SKM-1 (cell line): ENCODE data around the gene H1-8.
"Not testable (repeated sequence)": the region's sequence is repeated elsewhere in the genome, so short reads cannot be mapped to it uniquely, and the experiment has no call there.

Source experiments
- DNase-seq: peaks from one replicate; lab custom pipeline; 2025; ENCODE audit not compliant: unreplicated experiment; lab: John Stamatoyannopoulos, UW

H1-8 gene

GRCh38 chr3:129514563-129514962, 28.4 kb upstream of the H1-8 start:
- DNase-seq: no peak

GRCh38 chr3:129515108-129515820, 27.7 kb upstream of the H1-8 start:
- not testable (repeated sequence) for DNase-seq

- DNase-seq: not testable (repeated sequence)
These were observed 27.0 kb upstream of the H1-8 start for GRCh38 chr3:129515821-129516432.

- DNase-seq: no peak
These were observed 25.5 kb upstream of the H1-8 start for GRCh38 chr3:129517516-129517915.

GRCh38 chr3:129518038-129518561, 24.9 kb upstream of the H1-8 start:
- DNase-seq: no peak

GRCh38 chr3:129518581-129518980, 24.4 kb upstream of the H1-8 start:
- DNase-seq: no peak

- no peak for DNase-seq
These were observed 23.5 kb upstream of the H1-8 start for GRCh38 chr3:129519449-129519848.

- DNase-seq: no peak
These were observed 22.9 kb upstream of the H1-8 start for GRCh38 chr3:129519896-129520715.

GRCh38 chr3:129520960-129521359, 22.0 kb upstream of the H1-8 start:
- DNase-seq: no peak

- no peak for DNase-seq
These were observed 21.4 kb upstream of the H1-8 start for GRCh38 chr3:129521611-129522010.

GRCh38 chr3:129522953-129523352, 20.0 kb upstream of the H1-8 start:
- no peak for DNase-seq

GRCh38 chr3:129524081-129524480, 18.9 kb upstream of the H1-8 start:
- no peak for DNase-seq

GRCh38 chr3:129525341-129525968, 17.5 kb upstream of the H1-8 start:
- DNase-seq: no peak

- DNase-seq: peak; percentile 91
These were observed 16.7 kb upstream of the H1-8 start for GRCh38 chr3:129526121-129526900.

- DNase-seq: no peak
These were observed 15.7 kb upstream of the H1-8 start for GRCh38 chr3:129527262-129527661.

- no peak for DNase-seq
These were observed 14.3 kb upstream of the H1-8 start, which contains the start of gene RHO for GRCh38 chr3:129528589-129529100. TSS of gene RHO (plus strand) at chr3:129528639. CDS start at chr3:129528734, 95 bp downstream.

GRCh38 chr3:129529436-129530210, 13.4 kb upstream of the H1-8 start:
- DNase-seq: no peak

GRCh38 chr3:129530251-129530791, 12.7 kb upstream of the H1-8 start:
- no peak for DNase-seq

- DNase-seq: no peak
These were observed 12.2 kb upstream of the H1-8 start for GRCh38 chr3:129530821-129531220.
